Activated naive CD8-positive, alpha-beta T cell (primary cell): ENCODE results near the gene CACNA1B.
"Not testable (repeated sequence)": the region's sequence is repeated elsewhere in the genome, so short reads cannot be mapped to it uniquely, and the experiment has no call there.

ENCODE experiments used
- H3K27ac Mint-ChIP-seq: one replicate; pipeline ENCODE4 v1.8.0; 2021; ENCODE audit warnings: mixed read lengths
- H3K27me3 Mint-ChIP-seq: one replicate; pipeline ENCODE4 v1.8.0; 2021; ENCODE audit warnings: mixed read lengths
- H3K36me3 Mint-ChIP-seq: one replicate; pipeline ENCODE4 v1.8.0; 2021; ENCODE audit warnings: mixed read lengths
- H3K4me1 Mint-ChIP-seq: one replicate; pipeline ENCODE4 v1.8.0; 2021; ENCODE audit warnings: low read depth, mixed read lengths
- H3K4me3 Mint-ChIP-seq: one replicate; pipeline ENCODE4 v1.8.0; 2021; ENCODE audit warnings: mild to moderate bottlenecking, mixed read lengths
- H3K9me3 Mint-ChIP-seq: one replicate; pipeline ENCODE4 v1.8.0; 2021; ENCODE audit warnings: low read depth, mixed read lengths

CACNA1B gene

GRCh38 chr9:138099803-138100598, 222.4 kb downstream of the CACNA1B start:
- Mint-ChIP-seq H3K36me3 (no peaks in the 10 kb centered on the region), H3K9me3 (no peaks in the 10 kb centered on the region), H3K27me3 (no peaks in the 10 kb centered on the region), H3K27ac (no peak overlapping the region), H3K4me1 (no peaks in the 10 kb centered on the region), H3K4me3 (no peak overlapping the region)

- Mint-ChIP-seq H3K36me3 (no peaks in the 10 kb centered on the region), H3K27me3 (no peaks in the 10 kb centered on the region), H3K4me3 (no peak overlapping the region), H3K27ac (no peak overlapping the region), H3K4me1 (no peaks in the 10 kb centered on the region), H3K9me3 (no peaks in the 10 kb centered on the region)
Observed at GRCh38 chr9:138100711-138101350, 223.2 kb downstream of the CACNA1B start.

- Mint-ChIP-seq H3K9me3 (no peaks in the 10 kb centered on the region), H3K4me1 (no peaks in the 10 kb centered on the region), H3K27me3 (no peaks in the 10 kb centered on the region), H3K4me3 (no peak overlapping the region), H3K27ac (no peak overlapping the region), H3K36me3 (no peaks in the 10 kb centered on the region)
Observed at GRCh38 chr9:138101444-138102234, 224.1 kb downstream of the CACNA1B start.

GRCh38 chr9:138102246-138103051, 224.9 kb downstream of the CACNA1B start:
- H3K36me3 Mint-ChIP-seq, result no peaks in the 10 kb centered on the region
- no peak overlapping the region for H3K27ac Mint-ChIP-seq
- H3K4me1 Mint-ChIP-seq, result no peaks in the 10 kb centered on the region
- H3K27me3 Mint-ChIP-seq, result peaks cover 2% of the 10 kb centered on the region
- no peak overlapping the region for H3K4me3 Mint-ChIP-seq
- H3K9me3 Mint-ChIP-seq, result no peaks in the 10 kb centered on the region

GRCh38 chr9:138103111-138103848, 225.7 kb downstream of the CACNA1B start:
- Mint-ChIP-seq H3K27me3 (peaks cover 2% of the 10 kb centered on the region), H3K36me3 (no peaks in the 10 kb centered on the region), H3K9me3 (no peaks in the 10 kb centered on the region), H3K4me3 (no peak overlapping the region), H3K27ac (no peak overlapping the region), H3K4me1 (no peaks in the 10 kb centered on the region)

- H3K9me3 Mint-ChIP-seq, result no peaks in the 10 kb centered on the region
- H3K4me1 Mint-ChIP-seq, result no peaks in the 10 kb centered on the region
- no peaks in the 10 kb centered on the region for H3K36me3 Mint-ChIP-seq
- peaks cover 2% of the 10 kb centered on the region for H3K27me3 Mint-ChIP-seq
- no peak overlapping the region for H3K4me3 Mint-ChIP-seq
- no peak overlapping the region for H3K27ac Mint-ChIP-seq
Observed at GRCh38 chr9:138103849-138104206, 226.2 kb downstream of the CACNA1B start.

- no peak overlapping the region for H3K4me3 Mint-ChIP-seq
- no peak overlapping the region for H3K27ac Mint-ChIP-seq
- no peaks in the 10 kb centered on the region for H3K4me1 Mint-ChIP-seq
- H3K36me3 Mint-ChIP-seq, result no peaks in the 10 kb centered on the region
- H3K9me3 Mint-ChIP-seq, result no peaks in the 10 kb centered on the region
- H3K27me3 Mint-ChIP-seq, result peaks cover 2% of the 10 kb centered on the region
Observed at GRCh38 chr9:138104251-138105122, 226.9 kb downstream of the CACNA1B start.

GRCh38 chr9:138105123-138105415, 227.5 kb downstream of the CACNA1B start:
- peaks cover 2% of the 10 kb centered on the region for H3K27me3 Mint-ChIP-seq
- no peaks in the 10 kb centered on the region for H3K36me3 Mint-ChIP-seq
- H3K4me3 Mint-ChIP-seq, result no peak overlapping the region
- H3K27ac Mint-ChIP-seq, result no peak overlapping the region
- no peaks in the 10 kb centered on the region for H3K9me3 Mint-ChIP-seq
- H3K4me1 Mint-ChIP-seq, result no peaks in the 10 kb centered on the region

GRCh38 chr9:138105561-138106505, 228.3 kb downstream of the CACNA1B start:
- Mint-ChIP-seq H3K27me3 (peaks cover 2% of the 10 kb centered on the region), H3K36me3 (no peaks in the 10 kb centered on the region), H3K4me1 (no peaks in the 10 kb centered on the region)

GRCh38 chr9:138107039-138107438, 229.5 kb downstream of the CACNA1B start:
- not testable (repeated sequence) for H3K27ac Mint-ChIP-seq, H3K9me3 Mint-ChIP-seq, H3K36me3 Mint-ChIP-seq, H3K4me3 Mint-ChIP-seq, H3K4me1 Mint-ChIP-seq, H3K27me3 Mint-ChIP-seq

More at GRCh38 chr9:138105561-138106505, 228.3 kb downstream of the CACNA1B start:
- Mint-ChIP-seq H3K27ac (no peak overlapping the region), H3K9me3 (no peaks in the 10 kb centered on the region), H3K4me3 (no peak overlapping the region)

- H3K4me1 Mint-ChIP-seq, result no peaks in the 10 kb centered on the region
- H3K27me3 Mint-ChIP-seq, result peaks cover 2% of the 10 kb centered on the region
- H3K4me3 Mint-ChIP-seq, result no peak overlapping the region
- H3K27ac Mint-ChIP-seq, result no peak overlapping the region
- H3K36me3 Mint-ChIP-seq, result no peaks in the 10 kb centered on the region
- H3K9me3 Mint-ChIP-seq, result no peaks in the 10 kb centered on the region
Observed at GRCh38 chr9:138111607-138112006, 234.0 kb downstream of the CACNA1B start.

- no peak overlapping the region for H3K4me3 Mint-ChIP-seq
- no peaks in the 10 kb centered on the region for H3K36me3 Mint-ChIP-seq
- H3K27ac Mint-ChIP-seq, result no peak overlapping the region
Observed at GRCh38 chr9:138112090-138112748, 234.6 kb downstream of the CACNA1B start.

More at GRCh38 chr9:138112090-138112748, 234.6 kb downstream of the CACNA1B start:
- Mint-ChIP-seq H3K9me3 (no peaks in the 10 kb centered on the region), H3K27me3 (no peaks in the 10 kb centered on the region), H3K4me1 (no peaks in the 10 kb centered on the region)
